ENCODE data around the gene UBR2.

Gene UBR2

GRCh38 chr6:42735976-42736375 is 172.1 kb downstream of the UBR2 start:
- TF ChIP-seq CTCF (IDR thresholded peaks at IDR 0.05; ENCODE audit: low read depth, low read length, missing control alignments), result no peak
- DNase-seq (ENCODE audit: low read depth), result no peak
- no peak overlapping the region for H3K4me3 ChIP-seq (ENCODE audit: low read depth, low read length)

- H3K4me3 ChIP-seq (ENCODE audit: low read depth, low read length), result no peak overlapping the region
- no peak for DNase-seq (ENCODE audit: low read depth)
- no peak for TF ChIP-seq CTCF (IDR thresholded peaks at IDR 0.05; ENCODE audit: low read depth, low read length, missing control alignments)
These were observed 176.9 kb downstream of the UBR2 start for GRCh38 chr6:42740725-42741124.

- H3K4me3 ChIP-seq (ENCODE audit: low read depth, low read length), result no peak overlapping the region
- DNase-seq (ENCODE audit: low read depth), result no peak
- TF ChIP-seq CTCF (IDR thresholded peaks at IDR 0.05; ENCODE audit: low read depth, low read length, missing control alignments), result no peak
These were observed 178.5 kb downstream of the UBR2 start for GRCh38 chr6:42742116-42742894.
